Heart right ventricle (tissue), 16 donors: ENCODE measurements around the gene SHANK2. TPM values are rescaled to one million over a fixed set of nuclear protein-coding genes. Genes with fewer than 3 reads are reported as not detected.

Experiments used
- ATAC-seq, 8 donors: fragments of 200-7000 bp; cut with Tn5 transposase; one replicate each; pipeline ENCODE4 v1.9.1; 2020; ENCODE audit warnings: mild to moderate bottlenecking in 8 of 8, moderate library complexity in 8 of 8, moderate number of reproducible peaks in 1 of 8
- DNase-seq, 2 donors: peaks; one replicate each; pipeline ENCODE4 v3.0.0-alpha.2; 2020
- H3K27ac ChIP-seq, 10 donors: fragments of 200-600 bp; sonication (generic) in 2 of 10; one replicate each; pipeline versions ENCODE4 v1.5.0 to v1.8.0; 2020 to 2022; ENCODE audit warnings: mild to moderate bottlenecking in 3 of 10
- H3K27me3 ChIP-seq, 7 donors: fragments of 200-600 bp; one replicate each; pipeline ENCODE4 v1.8.0; 2021 to 2022; ENCODE audit warnings: mild to moderate bottlenecking in 2 of 7
- H3K36me3 ChIP-seq, 9 donors: fragments of 200-600 bp; sonication (generic) in 1 of 9; one replicate each; pipeline versions ENCODE4 v1.5.0 to v1.8.0; 2020 to 2022; ENCODE audit warnings: mild to moderate bottlenecking in 2 of 9
- H3K4me1 ChIP-seq, 9 donors: fragments of 200-600 bp; sonication (generic) in 1 of 9; one replicate each; pipeline versions ENCODE4 v1.5.0 to v1.8.0; 2020 to 2022; ENCODE audit warnings: mild to moderate bottlenecking in 4 of 9
- H3K4me3 ChIP-seq, 10 donors: fragments of 200-600 bp; sonication (generic) in 2 of 10; one replicate each; pipeline versions ENCODE4 v1.5.0 to v1.8.0; 2020 to 2022; ENCODE audit warnings: mild to moderate bottlenecking in 7 of 10, moderate library complexity in 2 of 10
- H3K9me3 ChIP-seq, 11 donors: fragments of 200-600 bp in 10 of 11; sonication (generic) in 2 of 11; one replicate each; pipeline versions ENCODE4 v1.5.0 to v1.8.0; 2013 to 2022; ENCODE audit warnings: mild to moderate bottlenecking in 2 of 11, control low read depth in 1 of 11, moderate library complexity in 1 of 11
- whole genome bisulfite sequencing, 2 donors: extraction: QIAGEN DNeasy Blood & Tissue Kit; methylation state at CpG; one replicate each; pipeline ENCODE4 v1.1.7; 2013; ENCODE audit warnings: inconsistent platforms in 1 of 2; 5-methylcytosine and 5-hydroxymethylcytosine counted together
- intact Hi-C, 10 donors: fragments of 100-400 bp; cut with DNase I; formaldehyde crosslinking; loops; one replicate each; pipeline versions ENCODE4 v1.11.1 to v1.14.2; 2022
- polyA plus RNA-seq, 2 donors: library from polyadenylated mRNA; stranded (reverse); fragments of 200-250 nt; gene quantifications; one replicate each; pipeline ENCODE4 v1.2.3, GENCODE V29; 2013
- total RNA-seq, 10 donors: library from RNA; stranded (reverse); fragmentation: NEBNext Ultra II Directional in 3 of 10; extraction: Animal tissue kit (Norgen Biotek cat#: 25700) in 3 of 10; gene quantifications; one replicate each; pipeline versions ENCODE4 v1.2.1 to v1.2.4, GENCODE V29; 2021 to 2023
- TF ChIP-seq, protein P1 (sequence below), 9 donors: fragments of 200-600 bp; sonication (generic) in 2 of 9; IDR thresholded peaks; one replicate each; pipeline versions ENCODE4 v1.5.0 to v1.8.0; 2021 to 2022; ENCODE audit warnings: antibody characterized with exemption in 9 of 9, mild to moderate bottlenecking in 5 of 9, moderate library complexity in 1 of 9
- donor health status: Arrhythmogenic right ventricular cardiomyopathy.
- donor health status: ischemic (EF 13 %, LVEDD 7.1; RV severe dilation, severe dysfunction).
- donor health status: healthy with polysubstance abuse.
- donor health status: DM: no; HTN: yes; CAD: no.
- donor health status: DM: no; HTN: no; CAD: no.
- donor health status: ischemic (EF 25% LVEDD 6.9; RV normal size, moderate dysfunction).
- donor health status: ischemic (EF 25% LVEDD 5.7; RV mildly dilated, moderate dysfunction).
- donor health status: healthy.
- donor health status: DM: yes; HTN: yes; CAD: no.
- donor health status: Ischemic cardiomyopathy.
- donor health status: ischemic (EF 35%, LVEDD 5.7; RV mildly dilated, moderate dysfunction).
- donor health status: nonischemic (EF 11% LVEDD 7.7; RV severe dilation, severe dysfunction).
- donor health status: DM: yes; HTN: yes; CAD: no.
- donor health status: PGD.
- donor health status: ischemic (EF 29% LVEDD 5.4; RV normal size, mild dysfunction).
- donor health status: nonischemic (EF 23%, LVEDD 6.1; RV moderate dilation, normal function).

The SHANK2 gene
- total and polyA plus RNA-seq, 12 donors, result under 0.01 to 0.71 (median 0.44) TPM; not detected in 2

DNA sequence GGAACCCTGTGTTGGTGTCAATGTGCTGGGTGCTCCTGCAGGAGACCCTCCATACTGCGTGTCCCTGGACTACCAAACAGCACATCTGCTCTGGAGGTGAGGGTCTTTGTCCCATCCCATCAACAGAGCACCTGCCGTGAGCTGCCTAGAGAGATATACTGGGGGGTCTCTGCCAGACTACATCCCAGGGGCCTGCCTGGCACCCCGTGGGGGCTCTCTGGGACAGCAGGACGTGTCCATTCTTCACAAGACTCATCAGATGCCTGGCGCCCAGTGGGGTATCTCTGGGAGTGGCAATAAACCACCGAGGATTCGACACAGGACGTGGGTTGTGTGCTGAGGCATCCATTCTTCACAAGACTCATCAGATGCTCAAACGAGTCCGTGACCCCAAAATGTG, 42.7 kb downstream of the SHANK2 start:
- 77 to 86% methylated on average over 10 of the region's 10 CpGs for WGBS, 2 donors
- intact Hi-C loops, result no loop called here
- Histone ChIP-seq H3K9me3 (peaks cover 0 to 5% (median 0%) of the 10 kb centered on the region in 11 donors), H3K36me3 (no peaks in the 10 kb centered on the region), H3K27ac (no peak overlapping the region), H3K4me1 (peaks cover 0 to 7% (median 0%) of the 10 kb centered on the region in 9 donors), H3K4me3 (no peak overlapping the region), H3K27me3 (peaks cover 0 to 42% (median 23%) of the 10 kb centered on the region in 7 donors)
- no peak for ATAC-seq
- no peak for DNase-seq
- TF ChIP-seq, protein P1, sequence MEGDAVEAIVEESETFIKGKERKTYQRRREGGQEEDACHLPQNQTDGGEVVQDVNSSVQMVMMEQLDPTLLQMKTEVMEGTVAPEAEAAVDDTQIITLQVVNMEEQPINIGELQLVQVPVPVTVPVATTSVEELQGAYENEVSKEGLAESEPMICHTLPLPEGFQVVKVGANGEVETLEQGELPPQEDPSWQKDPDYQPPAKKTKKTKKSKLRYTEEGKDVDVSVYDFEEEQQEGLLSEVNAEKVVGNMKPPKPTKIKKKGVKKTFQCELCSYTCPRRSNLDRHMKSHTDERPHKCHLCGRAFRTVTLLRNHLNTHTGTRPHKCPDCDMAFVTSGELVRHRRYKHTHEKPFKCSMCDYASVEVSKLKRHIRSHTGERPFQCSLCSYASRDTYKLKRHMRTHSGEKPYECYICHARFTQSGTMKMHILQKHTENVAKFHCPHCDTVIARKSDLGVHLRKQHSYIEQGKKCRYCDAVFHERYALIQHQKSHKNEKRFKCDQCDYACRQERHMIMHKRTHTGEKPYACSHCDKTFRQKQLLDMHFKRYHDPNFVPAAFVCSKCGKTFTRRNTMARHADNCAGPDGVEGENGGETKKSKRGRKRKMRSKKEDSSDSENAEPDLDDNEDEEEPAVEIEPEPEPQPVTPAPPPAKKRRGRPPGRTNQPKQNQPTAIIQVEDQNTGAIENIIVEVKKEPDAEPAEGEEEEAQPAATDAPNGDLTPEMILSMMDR (IDR thresholded peaks at IDR 0.05), result no peak

DNA sequence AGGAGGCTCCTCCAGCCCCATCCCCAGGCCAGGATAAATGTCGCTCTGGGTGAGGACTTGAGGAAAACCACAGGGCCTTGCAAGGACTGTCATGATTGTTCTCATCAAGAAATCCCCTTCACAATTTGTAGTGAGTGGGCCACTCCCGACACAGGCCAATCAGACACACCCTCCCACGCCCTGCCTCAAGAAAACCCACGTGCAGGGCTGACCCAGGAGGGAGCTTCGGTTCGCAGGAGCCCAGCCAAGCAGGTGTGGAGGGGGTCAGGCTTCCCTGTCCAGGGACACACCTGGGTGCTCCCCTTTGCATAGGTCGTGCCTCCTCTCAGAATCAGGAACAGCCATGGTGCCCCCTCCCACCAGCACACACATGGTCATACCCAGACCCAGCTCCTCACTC, 43.2 kb downstream of the SHANK2 start:
- TF ChIP-seq, protein P1 (IDR thresholded peaks at IDR 0.05), result no peak
- H3K4me1 ChIP-seq, result peaks cover 0 to 7% (median 0%) of the 10 kb centered on the region in 9 donors
- H3K27ac ChIP-seq, result no peak overlapping the region
- no peak for DNase-seq
- no peaks in the 10 kb centered on the region for H3K36me3 ChIP-seq
- peaks cover 0 to 42% (median 23%) of the 10 kb centered on the region in 7 donors for H3K27me3 ChIP-seq
- peaks cover 0 to 5% (median 0%) of the 10 kb centered on the region in 11 donors for H3K9me3 ChIP-seq
- WGBS, 2 donors, result 87 to 89% methylated on average over 7 of the region's 7 CpGs
- no peak overlapping the region for H3K4me3 ChIP-seq
- no peak for ATAC-seq
- intact Hi-C loops, result no loop called here

DNA sequence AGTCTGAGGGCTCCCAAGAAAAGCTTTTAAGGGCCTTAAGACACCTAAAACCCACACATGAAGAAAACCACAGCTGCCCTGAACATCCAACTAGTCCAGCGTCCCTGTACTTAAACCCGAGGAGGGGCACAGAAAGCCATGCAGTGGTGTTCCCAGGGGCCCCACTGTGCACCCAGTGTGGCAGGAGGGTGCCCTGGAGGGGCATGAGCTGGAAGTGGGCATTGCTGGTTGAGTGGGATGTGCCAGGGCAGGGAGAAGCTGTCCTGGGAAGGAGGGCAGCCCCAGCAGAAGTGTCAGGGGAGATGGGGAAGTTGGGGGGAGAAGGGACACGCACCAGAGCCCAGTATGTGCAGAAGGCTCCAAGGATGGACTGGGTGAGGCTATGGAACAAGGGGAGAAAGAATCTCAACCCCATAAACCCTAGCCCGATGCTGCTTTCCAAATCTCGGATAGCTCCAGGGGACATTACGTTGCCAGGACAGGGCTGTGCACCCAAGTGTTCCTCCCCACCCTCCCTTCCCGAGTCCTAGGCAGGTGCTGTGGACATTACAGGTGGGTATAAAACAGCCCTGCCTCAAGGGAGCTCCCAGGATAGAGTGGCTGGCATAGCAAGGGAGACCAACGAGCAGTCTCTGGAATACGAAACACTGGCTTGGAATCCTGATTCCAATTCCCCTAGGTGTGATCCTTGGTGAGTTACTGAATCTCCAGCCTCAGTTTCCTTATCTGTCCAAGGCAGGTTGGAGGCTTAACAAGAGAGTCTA, 44.2 kb downstream of the SHANK2 start:
- peaks cover 0 to 5% (median 0%) of the 10 kb centered on the region in 11 donors for H3K9me3 ChIP-seq
- H3K4me1 ChIP-seq, result peaks cover 0 to 7% (median 0%) of the 10 kb centered on the region in 9 donors
- no peak for ATAC-seq
- DNase-seq, result no peak
- intact Hi-C loops, result no loop called here
- no peaks in the 10 kb centered on the region for H3K36me3 ChIP-seq
- no peak overlapping the region for H3K4me3 ChIP-seq
- H3K27me3 ChIP-seq, result peaks cover 0 to 44% (median 23%) of the 10 kb centered on the region in 7 donors
- no peak overlapping the region for H3K27ac ChIP-seq
- TF ChIP-seq, protein P1 (IDR thresholded peaks at IDR 0.05), result no peak
- 82 to 83% methylated on average over 9 of the region's 9 CpGs for WGBS, 2 donors

DNA sequence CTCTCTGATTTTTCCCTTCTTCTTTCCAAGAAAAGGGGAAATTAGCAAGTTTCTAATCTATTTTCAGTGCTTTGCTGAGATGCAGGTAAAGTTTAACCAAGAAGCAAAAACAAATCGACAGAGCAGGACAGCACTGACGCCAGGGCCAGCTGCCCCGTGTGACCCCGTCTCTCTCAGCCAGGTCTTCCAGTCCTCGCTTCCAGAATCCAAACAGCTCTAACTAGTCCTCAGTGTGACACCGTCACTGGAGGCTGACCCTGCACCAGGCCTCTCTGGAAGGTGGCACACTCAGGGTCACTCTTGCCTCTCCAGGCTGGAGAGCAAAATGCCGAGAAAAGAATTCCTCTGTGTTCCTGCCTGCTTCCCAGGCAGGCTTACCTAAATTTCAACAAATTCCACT, 44.8 kb downstream of the SHANK2 start:
- H3K4me1 ChIP-seq, result peaks cover 0 to under 1% (median 0%) of the 10 kb centered on the region in 9 donors
- ATAC-seq (no peak), DNase-seq (no peak)
- WGBS, 2 donors, result 84 to 85% methylated on average over 7 of the region's 7 CpGs
- intact Hi-C loops, result no loop called here
- peaks cover 0 to 5% (median 0%) of the 10 kb centered on the region in 11 donors for H3K9me3 ChIP-seq
- TF ChIP-seq, protein P1 (IDR thresholded peaks at IDR 0.05), result no peak
- no peaks in the 10 kb centered on the region for H3K36me3 ChIP-seq
- peaks cover 0 to 49% (median 23%) of the 10 kb centered on the region in 7 donors for H3K27me3 ChIP-seq
- no peak overlapping the region for H3K27ac ChIP-seq
- no peak overlapping the region for H3K4me3 ChIP-seq
